Tibial artery (tissue), 4 donors: Measurements from ENCODE around the gene RANBP10.
A peak's percentile ranks its signal among the peaks of the same experiment; 100 is the strongest.

Experiments used
- DNase-seq, 2 donors: peaks; one replicate each; pipeline ENCODE4 v3.0.0-alpha.2; 2019
- H3K27ac ChIP-seq, 2 donors: fragments of 200-600 bp; sonication (generic) in 1 of 2; 1 replicate in 1 of 2; 2 replicates in 1 of 2; pipeline ENCODE4 v1.5.1; 2018 to 2019; ENCODE audit warnings: mild to moderate bottlenecking in 1 of 2
- H3K27me3 ChIP-seq, 2 donors: fragments of 200-600 bp; sonication (generic) in 1 of 2; one replicate each; pipeline versions ENCODE4 v1.5.1 to v1.6.0; 2016 to 2019
- H3K36me3 ChIP-seq, 3 donors: fragments of 200-600 bp; sonication (generic) in 2 of 3; one replicate each; pipeline ENCODE4 v1.5.1; 2016 to 2019; ENCODE audit warnings: mild to moderate bottlenecking in 2 of 3
- H3K4me1 ChIP-seq, 4 donors: fragments of 200-600 bp; sonication (generic) in 2 of 4; 1 replicate in 3 of 4; 2 replicates in 1 of 4; pipeline ENCODE4 v1.5.1; 2016 to 2019
- H3K4me3 ChIP-seq, 2 donors: fragments of 200-600 bp; sonication (generic) in 1 of 2; 1 replicate in 1 of 2; 2 replicates in 1 of 2; pipeline ENCODE4 v1.5.1; 2018 to 2019; ENCODE audit warnings: mild to moderate bottlenecking in 2 of 2
- H3K9me3 ChIP-seq, 3 donors: fragments of 200-600 bp; sonication (generic) in 1 of 3; one replicate each; pipeline ENCODE4 v1.5.1; 2016 to 2019
- CTCF ChIP-seq, 2 experiments: fragments of 200-600 bp in 1 of 2; fragments of 450-650 bp in 1 of 2; IDR thresholded peaks; one replicate each; pipeline ENCODE4 v1.5.1; 2017 to 2019; ENCODE audit warnings: antibody characterized with exemption in 2 of 2, mild to moderate bottlenecking in 1 of 2, moderate library complexity in 1 of 2
- intact Hi-C: fragments of 100-400 bp; cut with DNase I; formaldehyde crosslinking; loops from one replicate; pipeline ENCODE4 v1.15.0; 2023; ENCODE audit warnings: low total_unique reads

RANBP10 gene

DNA sequence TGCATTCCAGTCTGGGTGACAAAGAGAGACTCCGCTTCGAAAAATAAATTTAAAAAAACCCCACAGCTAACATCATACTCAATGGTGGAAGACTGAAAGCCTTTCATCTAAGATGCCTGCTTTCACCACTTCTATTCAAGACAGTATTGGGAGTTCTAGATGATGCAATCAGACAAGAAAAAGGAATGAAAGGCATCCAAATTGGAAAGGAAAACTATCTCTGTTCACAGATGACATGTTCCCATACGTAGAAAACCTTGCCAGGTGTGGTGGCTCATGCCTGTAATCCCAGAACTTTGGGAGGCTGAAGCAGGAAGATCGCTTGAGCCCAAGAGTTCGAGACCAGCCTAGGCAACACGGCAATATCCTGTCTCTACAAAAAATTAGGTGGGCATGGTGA is 31.1 kb downstream of the RANBP10 start:
- no peak overlapping the region for H3K4me3 ChIP-seq
- H3K9me3 ChIP-seq, result no peaks in the 10 kb centered on the region
- H3K27me3 ChIP-seq, result no peaks in the 10 kb centered on the region
- peaks cover 0 to 20% (median 15%) of the 10 kb centered on the region in 4 donors for H3K4me1 ChIP-seq
- peaks cover 7 to 19% (median 11%) of the 10 kb centered on the region in 3 donors for H3K36me3 ChIP-seq
- no peak for TF ChIP-seq CTCF (IDR thresholded peaks at IDR 0.05)
- intact Hi-C loops, result no loop called here
- no peak for DNase-seq
- no peak overlapping the region for H3K27ac ChIP-seq

- no peaks in the 10 kb centered on the region for H3K27me3 ChIP-seq
- H3K27ac ChIP-seq, result no peak overlapping the region
- H3K9me3 ChIP-seq, result no peaks in the 10 kb centered on the region
- peaks cover 12 to 18% (median 15%) of the 10 kb centered on the region in 3 donors for H3K36me3 ChIP-seq
- no peak for DNase-seq
- peaks cover 0 to 18% (median 14%) of the 10 kb centered on the region in 4 donors for H3K4me1 ChIP-seq
- no peak for TF ChIP-seq CTCF (IDR thresholded peaks at IDR 0.05)
- no peak overlapping the region for H3K4me3 ChIP-seq
- intact Hi-C loops, result no loop called here
These were observed 31.9 kb downstream of the RANBP10 start for GRCh38 chr16:67774457-67774853.

DNA sequence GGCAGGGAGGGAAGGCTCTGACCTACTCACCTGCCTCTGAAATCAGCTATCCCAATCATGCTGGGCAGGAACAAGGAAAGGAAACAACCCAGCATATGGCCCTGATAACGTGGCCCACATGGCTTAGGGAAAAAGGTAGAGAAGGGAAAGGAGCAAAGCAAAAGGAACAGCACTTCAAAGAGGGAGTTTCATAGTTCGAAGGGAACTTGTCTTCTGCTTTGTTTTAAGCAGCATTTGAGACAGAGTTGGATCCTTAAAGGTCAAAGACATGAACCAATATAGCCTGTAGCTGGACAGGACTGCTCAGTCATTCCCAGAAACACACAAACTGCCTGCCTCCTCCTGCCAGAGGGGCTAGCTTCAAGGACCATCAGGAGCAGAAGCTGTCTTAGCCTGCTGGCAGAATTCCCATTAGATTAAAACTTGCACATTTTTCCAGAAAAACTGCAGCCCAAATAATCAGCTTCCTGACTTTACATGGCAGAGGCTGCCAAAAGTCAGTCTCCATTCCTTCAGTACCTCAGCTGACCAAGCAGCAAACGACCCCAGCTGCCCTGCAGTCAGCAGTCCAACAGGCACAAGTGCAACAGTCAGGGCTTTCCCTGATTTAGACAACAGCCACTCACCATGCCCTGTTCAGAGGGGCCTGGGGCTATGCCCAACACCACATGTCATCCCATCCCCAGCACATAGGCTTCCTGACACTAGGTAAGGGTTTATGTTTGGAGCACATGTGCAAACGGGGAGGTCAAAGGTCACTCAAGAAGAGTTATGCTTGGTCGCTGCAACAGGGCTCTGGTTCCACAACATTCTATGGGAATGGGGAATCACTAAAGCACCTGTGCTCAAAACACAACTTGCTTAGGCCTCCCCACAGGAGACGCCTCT is 32.5 kb downstream of the RANBP10 start:
- no peak for TF ChIP-seq CTCF (IDR thresholded peaks at IDR 0.05)
- DNase-seq, result no peak
- Histone ChIP-seq H3K36me3 (peaks cover 12 to 18% (median 15%) of the 10 kb centered on the region in 3 donors), H3K27ac (no peak overlapping the region), H3K27me3 (no peaks in the 10 kb centered on the region), H3K9me3 (no peaks in the 10 kb centered on the region), H3K4me3 (no peak overlapping the region), H3K4me1 (peaks cover 0 to 18% (median 13%) of the 10 kb centered on the region in 4 donors)
- intact Hi-C loops, result no loop called here

GRCh38 chr16:67773099-67773498 is 33.3 kb downstream of the RANBP10 start:
- H3K27ac ChIP-seq, result no peak overlapping the region
- no peak for TF ChIP-seq CTCF (IDR thresholded peaks at IDR 0.05)
- no peaks in the 10 kb centered on the region for H3K9me3 ChIP-seq
- no peaks in the 10 kb centered on the region for H3K27me3 ChIP-seq
- H3K4me1 ChIP-seq, result peaks cover 0 to 18% (median 13%) of the 10 kb centered on the region in 4 donors
- H3K36me3 ChIP-seq, result peaks cover 12 to 18% (median 15%) of the 10 kb centered on the region in 3 donors
- no peak overlapping the region for H3K4me3 ChIP-seq
- peak in 1 of 2 donors; percentile 54 for DNase-seq
- intact Hi-C loops, result no loop called here

- intact Hi-C loops, result loop anchor here (2.0 kb wide), 1 partner anchor 24 kb away; no protein-coding TSS in a partner anchor
- Histone ChIP-seq H3K27ac (no peak overlapping the region), H3K9me3 (no peaks in the 10 kb centered on the region), H3K4me1 (peaks cover 0 to 18% (median 13%) of the 10 kb centered on the region in 4 donors), H3K36me3 (peaks cover 12 to 33% (median 15%) of the 10 kb centered on the region in 3 donors), H3K27me3 (no peaks in the 10 kb centered on the region), H3K4me3 (no peak overlapping the region)
- no peak for TF ChIP-seq CTCF (IDR thresholded peaks at IDR 0.05)
- DNase-seq, result no peak
These were observed 35.9 kb downstream of the RANBP10 start for GRCh38 chr16:67770346-67770991.
